Breast epithelium (tissue), 3 donors: ENCODE results near the gene ABAT.

Experiments
- POLR2A ChIP-seq: fragments of 450-650 bp; IDR thresholded peaks from one replicate; pipeline ENCODE4 v1.6.1; 2016; ENCODE audit warnings: antibody characterized with exemption, mild to moderate bottlenecking, moderate library complexity
- POLR2AphosphoS5 ChIP-seq, 3 donors: sonication (generic); formaldehyde crosslinking; IDR thresholded peaks; one replicate each; pipeline ENCODE4 v1.6.1; 2017; ENCODE audit warnings: antibody characterized with exemption in 3 of 3
- TF ChIP-seq, protein P1 (sequence below), 3 donors: fragments of 450-650 bp; IDR thresholded peaks; one replicate each; pipeline ENCODE4 v1.5.1; 2016 to 2017; ENCODE audit warnings: antibody characterized with exemption in 3 of 3, mild to moderate bottlenecking in 3 of 3, moderate library complexity in 3 of 3

DNA sequence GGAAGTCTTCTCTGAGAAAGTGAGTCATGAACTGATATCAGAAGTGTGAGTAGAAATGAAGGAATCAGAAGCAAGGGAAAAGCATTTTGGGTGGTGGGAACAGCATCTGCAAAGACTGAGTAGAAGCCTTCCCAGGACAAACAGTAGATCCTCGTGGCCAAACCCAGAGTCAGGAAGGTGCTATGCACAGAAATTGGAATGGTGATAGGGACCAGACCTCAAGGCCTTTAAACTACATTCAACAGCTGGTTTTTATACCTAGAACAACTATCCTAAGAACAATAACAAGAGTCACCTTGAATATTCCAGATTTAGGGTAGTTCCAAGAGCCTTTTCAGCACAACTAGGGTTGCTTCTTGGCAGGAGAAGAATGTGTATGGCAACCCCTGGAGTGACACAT lies 15.3 kb downstream of the ABAT start:
- TF ChIP-seq, protein P1, sequence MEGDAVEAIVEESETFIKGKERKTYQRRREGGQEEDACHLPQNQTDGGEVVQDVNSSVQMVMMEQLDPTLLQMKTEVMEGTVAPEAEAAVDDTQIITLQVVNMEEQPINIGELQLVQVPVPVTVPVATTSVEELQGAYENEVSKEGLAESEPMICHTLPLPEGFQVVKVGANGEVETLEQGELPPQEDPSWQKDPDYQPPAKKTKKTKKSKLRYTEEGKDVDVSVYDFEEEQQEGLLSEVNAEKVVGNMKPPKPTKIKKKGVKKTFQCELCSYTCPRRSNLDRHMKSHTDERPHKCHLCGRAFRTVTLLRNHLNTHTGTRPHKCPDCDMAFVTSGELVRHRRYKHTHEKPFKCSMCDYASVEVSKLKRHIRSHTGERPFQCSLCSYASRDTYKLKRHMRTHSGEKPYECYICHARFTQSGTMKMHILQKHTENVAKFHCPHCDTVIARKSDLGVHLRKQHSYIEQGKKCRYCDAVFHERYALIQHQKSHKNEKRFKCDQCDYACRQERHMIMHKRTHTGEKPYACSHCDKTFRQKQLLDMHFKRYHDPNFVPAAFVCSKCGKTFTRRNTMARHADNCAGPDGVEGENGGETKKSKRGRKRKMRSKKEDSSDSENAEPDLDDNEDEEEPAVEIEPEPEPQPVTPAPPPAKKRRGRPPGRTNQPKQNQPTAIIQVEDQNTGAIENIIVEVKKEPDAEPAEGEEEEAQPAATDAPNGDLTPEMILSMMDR (IDR thresholded peaks at IDR 0.05): no peak
- TF ChIP-seq POLR2A: no peak
- TF ChIP-seq POLR2AphosphoS5 (IDR thresholded peaks at IDR 0.05): no peak
